BLaER1 treated with 17β-estradiol and CSF1 and Interleukin-3, amounts not matched to agents 10 nM and 100 nM (cell line): Measurements from ENCODE around the gene BBLN.
"Not testable (repeated sequence)": the region's sequence is repeated elsewhere in the genome, so short reads cannot be mapped to it uniquely, and the experiment has no call there.

Source experiments
- H3K27ac ChIP-seq, 11 experiments: shearing (Covaris generic); formaldehyde crosslinking; 2 replicates each; pipeline ENCODE4 v1.8.1; 2022
- H3K27me3 ChIP-seq, 11 experiments: shearing (Covaris generic); formaldehyde crosslinking; 2 replicates each; pipeline ENCODE4 v1.8.1; 2022
- H3K36me3 ChIP-seq, 11 experiments: shearing (Covaris generic); formaldehyde crosslinking; 2 replicates each; pipeline ENCODE4 v1.8.1; 2022
- H3K4me1 ChIP-seq, 10 experiments: shearing (Covaris generic); formaldehyde crosslinking; 2 replicates each; pipeline ENCODE4 v1.8.1; 2022
- H3K4me2 ChIP-seq, 11 experiments: shearing (Covaris generic); formaldehyde crosslinking; 2 replicates each; pipeline ENCODE4 v1.8.1; 2022
- H3K4me3 ChIP-seq, 10 experiments: shearing (Covaris generic); formaldehyde crosslinking; 2 replicates each; pipeline ENCODE4 v1.8.1; 2022
- H3K9ac ChIP-seq, 11 experiments: shearing (Covaris generic); formaldehyde crosslinking; 2 replicates each; pipeline ENCODE4 v1.8.1; 2022
- H3K9me3 ChIP-seq, 11 experiments: shearing (Covaris generic); formaldehyde crosslinking; replicated peaks in 1 of 11; 2 replicates each; pipeline ENCODE4 v1.8.1; 2022
- H4K20me1 ChIP-seq, 11 experiments: shearing (Covaris generic); formaldehyde crosslinking; 2 replicates each; pipeline ENCODE4 v1.8.1; 2022
- Cebpa-rat ChIP-seq, 11 experiments: shearing (Covaris generic); IDR thresholded peaks; 2 replicates each; pipeline ENCODE4 v1.8.1; 2022

Gene BBLN

DNA sequence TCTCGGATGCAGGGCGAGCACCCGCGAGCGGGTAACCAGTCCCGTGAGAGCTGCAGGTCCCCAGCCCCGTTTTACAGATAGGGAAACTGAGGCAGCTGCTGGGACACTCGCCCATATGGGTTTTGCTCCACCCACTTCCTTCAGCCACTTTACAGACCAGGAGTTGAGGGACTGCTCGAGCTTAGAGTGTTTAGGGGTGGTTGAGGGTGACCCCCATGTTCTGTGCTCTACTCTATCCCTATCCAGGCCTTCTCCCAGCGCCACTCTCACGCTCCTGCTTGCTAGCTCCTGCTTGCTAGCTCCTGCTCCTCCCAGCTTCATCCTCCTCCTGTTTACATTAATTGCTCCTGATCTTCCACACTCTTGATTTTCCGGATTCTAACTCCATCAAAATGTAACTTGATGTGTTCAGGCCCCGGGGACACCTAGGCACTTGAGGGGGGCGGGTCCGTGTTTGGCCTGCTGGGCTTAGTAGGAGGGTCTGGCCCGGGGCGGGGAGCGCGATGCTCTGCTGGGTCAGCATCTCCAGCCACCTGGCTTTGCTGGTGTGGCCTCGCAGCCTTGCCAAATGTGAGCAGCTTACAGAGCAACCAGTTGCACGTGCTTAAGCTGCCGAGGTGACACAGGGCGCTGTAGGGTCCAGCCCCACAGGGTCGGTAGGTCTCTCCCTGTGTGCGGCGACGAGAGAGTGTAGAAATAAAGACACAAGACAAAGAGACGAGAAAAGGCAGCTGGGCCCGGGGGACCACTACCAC, 31.1 kb upstream of the BBLN start:
- Histone ChIP-seq H4K20me1 (peaks cover 19 to 28% (median 23%) of the 10 kb centered on the region in 11 experiments; a peak in 20 of 22 replicates), H3K9ac (peak overlapping the region; percentile 88 to 96 (median 93)), H3K27ac (peak overlapping the region; percentile 90 to 98 (median 96); a peak in 20 of 22 replicates), H3K4me2 (peak overlapping the region; percentile 85 to 100 (median 96)), H3K27me3 (peaks cover 26 to 35% (median 31%) of the 10 kb centered on the region in 11 experiments), H3K4me1 (peaks cover 34 to 41% (median 35%) of the 10 kb centered on the region in 10 experiments), H3K4me3 (peak overlapping the region; percentile 78 to 99 (median 94)), H3K9me3 (peaks cover 0 to 9% (median 0%) of the 10 kb centered on the region in 11 experiments; a peak in 4 of 22 replicates), H3K36me3 (peaks cover 7 to 9% (median 8%) of the 10 kb centered on the region in 11 experiments)
- TF ChIP-seq Cebpa-rat (IDR thresholded peaks at IDR 0.05) = no peak

DNA sequence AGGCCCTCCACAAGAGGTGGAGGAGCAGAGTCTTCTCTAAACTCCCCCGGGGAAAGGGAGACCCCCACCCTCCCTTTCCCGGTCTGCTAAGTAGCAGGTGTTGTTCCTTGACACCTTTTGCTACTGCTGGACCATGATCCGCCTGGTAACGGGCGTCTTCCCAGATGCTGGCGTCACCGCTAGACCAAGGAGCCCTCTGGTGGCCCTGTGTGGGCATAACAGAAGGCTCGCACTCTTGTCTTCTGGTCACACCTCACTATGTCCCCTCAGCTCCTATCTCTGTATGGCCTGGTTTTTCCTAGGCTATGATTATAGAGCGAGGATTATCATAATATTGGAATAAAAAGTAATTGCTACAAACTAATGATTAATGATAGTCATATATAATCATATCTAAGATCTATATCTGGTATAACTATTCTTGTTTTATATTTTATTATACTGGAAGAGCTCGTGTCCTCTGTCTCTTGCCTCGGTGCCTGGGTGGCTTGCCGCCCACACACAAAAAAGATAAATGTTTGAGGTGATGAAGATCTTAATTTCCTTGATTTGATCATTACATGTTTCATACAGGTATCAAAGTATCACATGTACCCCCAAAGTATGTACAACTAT, 30.0 kb upstream of the BBLN start:
- not testable (repeated sequence) for H3K36me3 ChIP-seq, H3K4me3 ChIP-seq, H3K9ac ChIP-seq, H3K9me3 ChIP-seq, H3K27ac ChIP-seq, H3K4me2 ChIP-seq
- Histone ChIP-seq H3K27me3 (peaks cover 30 to 45% (median 42%) of the 10 kb centered on the region in 11 experiments), H3K4me1 (peaks cover 26 to 30% (median 28%) of the 10 kb centered on the region in 10 experiments), H4K20me1 (peaks cover 10 to 18% (median 13%) of the 10 kb centered on the region in 11 experiments; a peak in 19 of 22 replicates)

DNA sequence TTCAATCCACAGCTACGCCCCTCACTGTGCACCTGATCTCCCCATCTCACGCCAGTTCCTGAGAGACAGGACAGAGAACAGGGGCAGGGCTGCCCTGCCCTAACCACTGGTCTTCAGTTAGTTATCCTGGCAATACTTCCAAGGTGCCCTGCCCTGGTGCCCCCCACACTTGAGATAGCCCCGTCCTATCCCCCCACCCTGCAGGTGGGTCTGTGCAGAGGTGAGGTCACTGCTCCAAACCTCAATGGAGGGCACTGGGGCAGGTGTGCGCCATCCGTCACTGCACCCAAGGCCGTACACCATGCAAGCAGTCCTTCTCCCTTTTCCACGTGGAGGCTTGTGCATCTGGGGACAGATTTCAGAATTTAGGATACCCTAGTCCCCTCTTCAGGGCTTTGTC, 29.4 kb upstream of the BBLN start:
- not testable (repeated sequence) for H3K9ac ChIP-seq, H3K36me3 ChIP-seq, H3K4me3 ChIP-seq, H3K9me3 ChIP-seq, H3K27ac ChIP-seq, H3K4me2 ChIP-seq
- peaks cover 36 to 51% (median 47%) of the 10 kb centered on the region in 11 experiments for H3K27me3 ChIP-seq
- H3K4me1 ChIP-seq = peaks cover 22 to 29% (median 27%) of the 10 kb centered on the region in 10 experiments
- H4K20me1 ChIP-seq = peaks cover 4 to 13% (median 7%) of the 10 kb centered on the region in 11 experiments; a peak in 17 of 22 replicates

DNA sequence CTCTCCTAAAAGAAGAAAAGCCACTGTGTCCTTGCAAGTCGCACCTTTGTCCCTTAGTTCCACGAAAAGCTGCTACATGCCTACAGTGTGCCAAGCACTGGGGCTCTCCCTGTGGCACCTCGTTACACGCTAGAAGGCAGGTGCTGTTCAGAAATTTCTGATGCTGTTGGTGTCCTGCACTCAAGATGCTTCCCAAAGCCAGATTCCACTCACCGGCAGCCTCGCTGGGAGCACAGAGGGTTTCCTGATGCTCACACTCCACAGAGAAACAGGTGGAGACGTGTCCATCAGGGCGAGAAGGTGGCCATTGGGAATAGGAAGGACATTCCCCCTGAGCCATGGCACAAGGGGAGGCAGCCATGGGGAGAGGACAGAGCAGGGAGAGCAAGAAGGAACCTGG, 28.7 kb upstream of the BBLN start:
- H3K27ac ChIP-seq, H3K36me3 ChIP-seq, H3K4me3 ChIP-seq, H3K4me2 ChIP-seq, H3K9me3 ChIP-seq, H4K20me1 ChIP-seq, H3K9ac ChIP-seq: not testable (repeated sequence)
- Histone ChIP-seq H3K4me1 (peaks cover 15 to 26% (median 22%) of the 10 kb centered on the region in 10 experiments), H3K27me3 (peaks cover 42 to 58% (median 54%) of the 10 kb centered on the region in 11 experiments)

DNA sequence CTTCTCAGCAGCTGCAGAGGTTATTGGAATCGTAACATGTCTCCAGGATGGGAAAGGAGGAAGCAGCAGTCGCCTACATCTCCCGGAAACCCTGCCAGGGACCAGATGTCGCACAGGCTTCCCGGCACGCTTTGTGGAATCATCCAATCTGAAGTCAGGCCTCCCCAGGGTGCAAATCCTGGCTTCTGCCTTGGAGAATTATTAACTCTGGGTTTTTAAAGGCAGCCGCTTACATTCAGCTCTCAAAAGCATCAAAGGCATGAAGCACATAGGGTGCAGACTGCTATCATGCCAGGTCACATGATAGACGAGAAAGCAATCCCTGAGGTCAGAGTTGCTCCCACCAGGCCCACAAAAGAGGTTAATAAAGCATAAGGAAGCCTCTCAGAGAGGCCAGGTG, 27.9 kb upstream of the BBLN start:
- H3K4me3 ChIP-seq, H3K36me3 ChIP-seq, H4K20me1 ChIP-seq, H3K9ac ChIP-seq, H3K27ac ChIP-seq, H3K9me3 ChIP-seq, H3K4me2 ChIP-seq: not testable (repeated sequence)
- peaks cover 8 to 19% (median 16%) of the 10 kb centered on the region in 10 experiments for H3K4me1 ChIP-seq
- peaks cover 44 to 66% (median 62%) of the 10 kb centered on the region in 11 experiments for H3K27me3 ChIP-seq

DNA sequence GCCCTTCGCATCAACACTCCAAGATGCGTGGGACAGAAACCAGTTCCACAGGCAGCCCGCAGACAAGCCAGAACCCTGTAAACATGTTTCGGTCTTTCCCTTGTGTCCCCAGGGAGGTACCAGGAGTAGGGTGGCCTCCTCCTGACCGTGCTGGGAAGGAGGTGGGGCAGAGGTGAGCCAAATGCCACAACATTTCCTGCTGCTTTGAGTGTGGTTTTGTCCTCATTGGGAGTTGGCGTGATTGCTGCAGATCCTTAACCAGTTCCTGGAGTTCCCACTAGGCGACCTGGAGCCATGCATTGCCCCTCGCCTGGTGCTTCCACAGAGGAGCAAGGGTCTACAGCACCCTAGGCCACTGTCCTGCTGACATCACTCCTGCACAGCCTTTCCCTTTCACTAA, 24.5 kb upstream of the BBLN start:
- H4K20me1 ChIP-seq, H3K27ac ChIP-seq, H3K9ac ChIP-seq, H3K4me1 ChIP-seq, H3K4me3 ChIP-seq, H3K9me3 ChIP-seq, H3K36me3 ChIP-seq: not testable (repeated sequence)
- Histone ChIP-seq H3K27me3 (peaks cover 48 to 80% (median 75%) of the 10 kb centered on the region in 11 experiments), H3K4me2 (peak overlapping the region in 10 of 11 experiments; percentile 0 to 58 (median 43); a peak in 13 of 22 replicates)

DNA sequence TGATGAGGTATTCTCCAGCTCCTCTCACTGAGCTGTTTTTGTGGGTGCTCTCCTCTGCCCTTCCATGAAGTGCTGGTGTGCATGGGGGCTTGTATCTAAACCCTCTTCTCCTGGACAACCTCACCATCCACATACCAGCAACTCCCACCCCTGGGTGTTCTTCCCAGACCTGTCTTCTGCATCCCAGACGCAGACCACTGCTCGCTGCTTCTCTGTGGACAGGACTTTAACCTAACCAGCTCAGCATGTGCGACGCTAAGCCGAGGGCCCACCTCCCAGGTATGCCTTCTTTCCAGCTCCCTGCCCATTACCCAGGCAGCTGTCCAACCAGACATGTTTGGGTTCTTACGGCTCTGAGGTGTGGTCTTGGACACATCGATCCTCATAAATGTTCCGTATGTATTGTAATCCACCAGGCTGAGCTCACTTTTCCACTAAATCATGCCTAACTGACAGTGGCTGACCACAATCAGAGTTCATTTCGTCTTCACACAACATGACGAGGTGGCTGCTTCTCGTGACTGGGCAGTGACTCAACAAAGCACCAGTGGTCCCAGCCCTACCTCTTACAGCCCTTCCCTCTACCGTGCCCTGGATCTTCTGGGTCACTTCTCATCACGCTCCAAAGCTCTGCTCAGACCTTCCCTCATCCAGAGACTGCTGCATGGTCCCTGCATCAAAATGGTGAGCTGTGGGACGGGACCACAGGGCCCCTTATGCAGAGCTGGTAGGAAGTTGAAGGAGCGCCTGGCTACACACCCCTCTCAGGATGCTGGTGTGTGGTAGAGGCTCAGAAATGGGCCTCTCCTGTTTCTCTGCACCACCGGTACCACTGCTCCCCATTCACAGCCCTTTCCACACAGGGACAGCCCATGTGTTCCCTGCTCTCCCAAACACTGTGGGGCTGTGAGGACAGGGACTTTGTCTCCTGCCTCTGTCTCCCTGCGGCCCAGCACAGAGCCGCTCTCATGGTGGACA, 23.0 kb upstream of the BBLN start:
- Histone ChIP-seq H3K27me3 (peaks cover 40 to 65% (median 63%) of the 10 kb centered on the region in 11 experiments), H4K20me1 (peaks cover 0 to 6% (median 0%) of the 10 kb centered on the region in 11 experiments; a peak in 1 of 22 replicates), H3K4me2 (no peak overlapping the region), H3K9ac (no peak overlapping the region), H3K36me3 (no peaks in the 10 kb centered on the region), H3K27ac (no peak overlapping the region), H3K9me3 (peaks cover 0 to 6% (median 0%) of the 10 kb centered on the region in 11 experiments; a peak in 1 of 22 replicates), H3K4me3 (no peak overlapping the region), H3K4me1 (peaks cover 0 to 13% (median 9%) of the 10 kb centered on the region in 10 experiments; a peak in 18 of 20 replicates)
- TF ChIP-seq Cebpa-rat (IDR thresholded peaks at IDR 0.05) = no peak

DNA sequence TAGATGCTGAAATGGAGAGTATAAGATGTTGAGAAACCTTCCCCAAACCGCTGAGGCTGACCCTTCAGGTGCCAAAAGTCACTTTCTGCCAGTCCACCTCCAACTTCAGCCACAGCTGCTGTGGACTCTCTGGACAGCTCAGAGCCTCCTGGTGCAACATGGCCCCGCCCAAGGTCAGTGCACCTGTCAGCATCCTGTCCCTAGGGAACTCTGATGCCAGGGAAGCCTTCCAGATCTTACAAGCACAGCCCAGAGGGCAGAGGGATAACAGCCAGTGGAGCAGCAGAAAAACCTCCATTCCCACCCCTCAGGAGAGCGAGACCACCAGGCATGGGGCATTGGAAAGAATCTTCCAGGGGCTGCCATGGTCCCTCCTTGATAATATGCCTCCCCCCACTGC, 22.1 kb upstream of the BBLN start:
- Histone ChIP-seq H3K9ac (no peak overlapping the region), H3K4me2 (no peak overlapping the region), H3K4me3 (no peak overlapping the region), H3K9me3 (peaks cover 0 to 6% (median 0%) of the 10 kb centered on the region in 11 experiments; a peak in 1 of 22 replicates), H3K36me3 (no peaks in the 10 kb centered on the region), H3K27me3 (peaks cover 32 to 56% (median 54%) of the 10 kb centered on the region in 11 experiments), H3K4me1 (peaks cover 0 to 18% (median 14%) of the 10 kb centered on the region in 10 experiments; a peak in 18 of 20 replicates), H3K27ac (no peak overlapping the region), H4K20me1 (peaks cover 0 to 6% (median 0%) of the 10 kb centered on the region in 11 experiments; a peak in 1 of 22 replicates)
- no peak for TF ChIP-seq Cebpa-rat (IDR thresholded peaks at IDR 0.05)
